ENCODE data around the gene INHBC.
"Not testable (repeated sequence)": the region's sequence is repeated elsewhere in the genome, so short reads cannot be mapped to it uniquely, and the experiment has no call there.

INHBC gene

GRCh38 chr12:57487055-57487596, 52.5 kb downstream of the INHBC start:
- no peak for DNase-seq

GRCh38 chr12:57487597-57488401, 53.2 kb downstream of the INHBC start, which contains the start of gene MARS1:
Gene MARS1 (plus strand): TSS chr12:57488068. CDS start chr12:57488091, 23 bp downstream.
- DNase-seq, result peak; percentile 93 to 97 (median 96)

- DNase-seq, result no peak
Observed at GRCh38 chr12:57488402-57489156, 54.0 kb downstream of the INHBC start.

- DNase-seq, result peak in 1 of 4 experiments; percentile 17
Observed at GRCh38 chr12:57489157-57489641, 54.6 kb downstream of the INHBC start.

GRCh38 chr12:57490126-57490525, 55.5 kb downstream of the INHBC start:
- DNase-seq, result no peak

GRCh38 chr12:57491393-57492280, 57.1 kb downstream of the INHBC start:
- no peak for DNase-seq

- DNase-seq, result not testable (repeated sequence)
Observed at GRCh38 chr12:57495051-57495701, 60.6 kb downstream of the INHBC start.

GRCh38 chr12:57496822-57497221, 62.2 kb downstream of the INHBC start:
- no peak for DNase-seq

GRCh38 chr12:57497223-57498131, 62.9 kb downstream of the INHBC start:
- no peak for DNase-seq

GRCh38 chr12:57498132-57498502, 63.5 kb downstream of the INHBC start:
- DNase-seq, result no peak

- DNase-seq, result no peak
Observed at GRCh38 chr12:57498571-57498970, 64.0 kb downstream of the INHBC start.

GRCh38 chr12:57500213-57500612, 65.6 kb downstream of the INHBC start:
- no peak for DNase-seq

Measured in suppressor macrophage (primary cell).